HG03558 (cell line): Measurements from ENCODE around the gene CENPN.

Experiments
- ATAC-seq: cut with Tn5 transposase; IDR thresholded peaks from one replicate; pipeline ENCODE4 v1.9.1; 2021; ENCODE audit warnings: moderate number of reproducible peaks; ENCODE audit not compliant: unreplicated experiment; ENCODE audit errors: extremely low read depth

Gene CENPN

GRCh38 chr16:81073560-81074330 is 66.7 kb downstream of the CENPN start:
- no peak for ATAC-seq

- ATAC-seq = peak; percentile 45
Measured at GRCh38 chr16:81076566-81077075, 69.6 kb downstream of the CENPN start.

GRCh38 chr16:81077076-81077940 is 70.3 kb downstream of the CENPN start, which contains the start of gene C16orf46:
C16orf46 (minus strand) TSS chr16:81077238; CDS start chr16:81063955, 13,283 bp downstream.
- peak; percentile 93 for ATAC-seq

- no peak for ATAC-seq
Measured at GRCh38 chr16:81080233-81080632, 73.2 kb downstream of the CENPN start.

GRCh38 chr16:81081014-81081413 is 74.0 kb downstream of the CENPN start:
- ATAC-seq = no peak
